DMS 273 treated with DMSO at 0.1 percent for 48 hours (cell line): ENCODE results near the gene ALKBH1.
"Not testable (repeated sequence)": the region's sequence is repeated elsewhere in the genome, so short reads cannot be mapped to it uniquely, and the experiment has no call there.

Experiments used
- DNase-seq: peaks from one replicate; lab custom pipeline; 2025; lab: John Stamatoyannopoulos, UW

The ALKBH1 gene

GRCh38 chr14:77707724-77708408, at the start of gene ALKBH1, which contains the start of gene SLIRP:
ALKBH1 (minus strand) TSS chr14:77708023; CDS start chr14:77708004, 19 bp downstream.
SLIRP (plus strand) TSS chr14:77708103; CDS start chr14:77708112, 9 bp downstream.
- peak; percentile 69 for DNase-seq

GRCh38 chr14:77752799-77753516, 45.1 kb upstream of the ALKBH1 start:
- no peak for DNase-seq

- no peak for DNase-seq
Observed at GRCh38 chr14:77752266-77752665, 44.4 kb upstream of the ALKBH1 start.

- not testable (repeated sequence) for DNase-seq
Observed at GRCh38 chr14:77747425-77747824, 39.6 kb upstream of the ALKBH1 start.

GRCh38 chr14:77746064-77746702, 38.4 kb upstream of the ALKBH1 start:
- DNase-seq = no peak

- DNase-seq = no peak
Observed at GRCh38 chr14:77741438-77741837, 33.6 kb upstream of the ALKBH1 start.

GRCh38 chr14:77738559-77739250, 30.9 kb upstream of the ALKBH1 start:
- DNase-seq = no peak

- DNase-seq = no peak
Observed at GRCh38 chr14:77730976-77731497, 23.2 kb upstream of the ALKBH1 start.

GRCh38 chr14:77722301-77722700, 14.5 kb upstream of the ALKBH1 start:
- DNase-seq = no peak

- no peak for DNase-seq
Observed at GRCh38 chr14:77721437-77721836, 13.6 kb upstream of the ALKBH1 start.

GRCh38 chr14:77717608-77718305, 9.9 kb upstream of the ALKBH1 start:
- DNase-seq = no peak

- DNase-seq = no peak
Observed at GRCh38 chr14:77714926-77715325, 7.1 kb upstream of the ALKBH1 start.

GRCh38 chr14:77710364-77710763, 2.5 kb upstream of the ALKBH1 start:
- no peak for DNase-seq

- DNase-seq = no peak
Observed at GRCh38 chr14:77709412-77709811, 1.6 kb upstream of the ALKBH1 start.

GRCh38 chr14:77708749-77709148, 926 bp upstream of the ALKBH1 start:
- DNase-seq = no peak

GRCh38 chr14:77707355-77707723, 484 bp downstream of the ALKBH1 start:
- DNase-seq = no peak

GRCh38 chr14:77691259-77691658, 16.6 kb downstream of the ALKBH1 start:
- DNase-seq = no peak

- no peak for DNase-seq
Observed at GRCh38 chr14:77682158-77682553, 25.7 kb downstream of the ALKBH1 start.

- no peak for DNase-seq
Observed at GRCh38 chr14:77681196-77682157, 26.3 kb downstream of the ALKBH1 start.

- DNase-seq = no peak
Observed at GRCh38 chr14:77674931-77675330, 32.9 kb downstream of the ALKBH1 start.
